IMR-90 (cell line): Measurements from ENCODE around the gene NEK8. TPM values are rescaled to one million over a fixed set of nuclear protein-coding genes. Genes with fewer than 3 reads are reported as not detected.

ENCODE experiments used
- ATAC-seq: fragments of 200-7000 bp; cut with Tn5 transposase; 2 replicates; pipeline ENCODE4 v1.9.1; 2020; ENCODE audit warnings: low read depth, mild to moderate bottlenecking, moderate library complexity
- BruUV-seq: library from RNA; stranded (reverse); fragments of 400-500 nt; replicated peaks from 2 replicates; lab custom pipeline; 2021; lab: Mats Ljungman, UMichigan
- CTCF ChIA-PET: fragments of 300-600 bp; formaldehyde crosslinking; extraction: SDS; loops from one replicate; lab custom pipeline; 2021; ENCODE audit warnings: antibody characterized with exemption; lab: Yijun Ruan, JAX
- POLR2A ChIA-PET: fragments of 300-600 bp; sonication (Branson Sonifier 250); formaldehyde crosslinking; loops from one replicate; lab custom pipeline; 2022; ENCODE audit warnings: antibody characterized with exemption; ENCODE audit not compliant: unreplicated experiment; lab: Charles Lee
- DNase-seq: peaks from one replicate; pipeline ENCODE4 v3.0.0; 2013
- H2AFZ ChIP-seq: replicated peaks from 2 replicates; pipeline ENCODE3; 2013; ENCODE audit warnings: low read length, mild to moderate bottlenecking; ENCODE audit not compliant: poor library complexity
- H2AK5ac ChIP-seq: 2 replicates; pipeline ENCODE4 v1.6.1; 2013; ENCODE audit warnings: low read depth, low read length, inconsistent platforms
- H2AK9ac ChIP-seq: replicated peaks from 2 replicates; pipeline ENCODE3; 2013; ENCODE audit warnings: mild to moderate bottlenecking, low read depth, low read length, moderate library complexity; ENCODE audit not compliant: poor library complexity
- H2BK120ac ChIP-seq: 2 replicates; pipeline ENCODE4 v1.6.1; 2013; ENCODE audit warnings: low read depth, low read length, inconsistent platforms
- H2BK15ac ChIP-seq: 3 replicates; pipeline ENCODE4 v1.6.1; 2013; ENCODE audit warnings: low read depth, low read length, inconsistent platforms
- H2BK20ac ChIP-seq: 2 replicates; pipeline ENCODE4 v1.6.1; 2013; ENCODE audit warnings: low read depth, mild to moderate bottlenecking, inconsistent platforms, low read length, moderate library complexity
- H2BK5ac ChIP-seq: 2 replicates; pipeline ENCODE4 v1.6.1; 2013; ENCODE audit warnings: mild to moderate bottlenecking, low read depth, low read length, inconsistent platforms; ENCODE audit not compliant: poor library complexity, severe bottlenecking
- H3K14ac ChIP-seq: replicated peaks from 2 replicates; pipeline ENCODE4 v1.6.1; 2013; ENCODE audit warnings: low read depth, low read length, inconsistent platforms
- H3K18ac ChIP-seq: 2 replicates; pipeline ENCODE4 v1.6.1; 2013; ENCODE audit warnings: low read depth, low read length, control low read depth
- H3K23ac ChIP-seq: 2 replicates; pipeline ENCODE4 v1.6.1; 2013; ENCODE audit warnings: low read depth, low read length, inconsistent platforms
- H3K27ac ChIP-seq: 2 replicates; pipeline ENCODE4 v1.5.1; 2013; ENCODE audit warnings: mild to moderate bottlenecking, control low read depth, low read length; ENCODE audit not compliant: insufficient read depth
- H3K27me3 ChIP-seq: 2 replicates; pipeline ENCODE4 v1.6.1; 2013; ENCODE audit warnings: low read length; ENCODE audit not compliant: control insufficient read depth, insufficient read depth
- H3K36me3 ChIP-seq: 2 replicates; pipeline ENCODE4 v1.6.1; 2013; ENCODE audit warnings: low read length, mixed read lengths; ENCODE audit not compliant: control insufficient read depth, insufficient read depth
- H3K4ac ChIP-seq: 2 replicates; pipeline ENCODE4 v1.6.1; 2013; ENCODE audit warnings: low read depth, low read length, inconsistent platforms
- H3K4me1 ChIP-seq: 2 replicates; pipeline ENCODE4 v1.6.1; 2013; ENCODE audit warnings: low read length, mixed read lengths; ENCODE audit not compliant: control insufficient read depth, insufficient read depth
- H3K4me2 ChIP-seq: 2 replicates; pipeline ENCODE4 v1.6.1; 2013; ENCODE audit warnings: low read depth, mild to moderate bottlenecking, control low read depth, low read length, moderate library complexity
- H3K4me3 ChIP-seq: 2 replicates; pipeline ENCODE4 v1.5.1; 2013; ENCODE audit warnings: low read depth, mild to moderate bottlenecking, control low read depth, low read length, moderate library complexity; ENCODE audit not compliant: insufficient read depth
- H3K56ac ChIP-seq: 2 replicates; pipeline ENCODE4 v1.6.1; 2013; ENCODE audit warnings: low read length, inconsistent platforms; ENCODE audit not compliant: insufficient read depth; ENCODE audit errors: extremely low read depth
- H3K79me1 ChIP-seq, 2 experiments: 2 replicates each; pipeline ENCODE4 v1.6.1; 2013; ENCODE audit warnings: low read length in 2 of 2, inconsistent platforms in 1 of 2, low read depth in 1 of 2
- H3K9ac ChIP-seq: 2 replicates; pipeline ENCODE4 v1.6.1; 2013; ENCODE audit warnings: low read depth, low read length, control low read depth
- H3K9me1 ChIP-seq: 2 replicates; pipeline ENCODE4 v1.6.1; 2013; ENCODE audit warnings: low read length, inconsistent platforms; ENCODE audit not compliant: insufficient read depth
- H3K9me3 ChIP-seq: 2 replicates; pipeline ENCODE4 v1.6.1; 2013; ENCODE audit warnings: low read length; ENCODE audit not compliant: control insufficient read depth, insufficient read depth
- H4K20me1 ChIP-seq: 2 replicates; pipeline ENCODE4 v1.6.1; 2013; ENCODE audit warnings: low read length, inconsistent platforms; ENCODE audit not compliant: insufficient read depth
- H4K5ac ChIP-seq: 2 replicates; pipeline ENCODE4 v1.6.1; 2013; ENCODE audit warnings: mild to moderate bottlenecking, low read depth, low read length, control low read depth
- H4K8ac ChIP-seq, 2 experiments: 2 replicates each; pipeline ENCODE4 v1.6.1; 2013; ENCODE audit warnings: low read depth in 2 of 2, low read length in 2 of 2, control low read depth in 1 of 2, inconsistent platforms in 1 of 2
- H4K91ac ChIP-seq: 2 replicates; pipeline ENCODE4 v1.6.1; 2013; ENCODE audit warnings: low read depth, low read length, inconsistent platforms; ENCODE audit not compliant: insufficient read depth
- BHLHE40 ChIP-seq: fragments of 150-350 bp; IDR thresholded peaks from 2 replicates; pipeline ENCODE4 v1.6.1; 2016; ENCODE audit warnings: mild to moderate bottlenecking, low read depth, low read length
- CEBPB ChIP-seq: IDR thresholded peaks from 2 replicates; pipeline ENCODE4 v1.6.1; 2012; ENCODE audit warnings: low read depth, low read length, improper control_type of control experiment
- CHD1 ChIP-seq: IDR thresholded peaks from 2 replicates; pipeline ENCODE4 v1.6.1; 2012; ENCODE audit warnings: low read depth, low read length, improper control_type of control experiment
- CTCF ChIP-seq: conservative IDR thresholded peaks from 2 replicates; pipeline ENCODE4 v1.5.1; 2012; ENCODE audit warnings: mild to moderate bottlenecking, low read depth, low read length, improper control_type of control experiment
- ELK1 ChIP-seq: fragments of 150-350 bp; IDR thresholded peaks from 2 replicates; pipeline ENCODE4 v1.6.1; 2016; ENCODE audit warnings: low read depth, mild to moderate bottlenecking, low read length, moderate library complexity, borderline replicate concordance
- FOS ChIP-seq: fragments of 150-350 bp; IDR thresholded peaks from 2 replicates; pipeline ENCODE4 v1.6.1; 2016; ENCODE audit warnings: low read depth, low read length
- MAFK ChIP-seq: IDR thresholded peaks from 2 replicates; pipeline ENCODE4 v1.6.1; 2012; ENCODE audit warnings: low read depth, low read length, improper control_type of control experiment
- MAZ ChIP-seq: IDR thresholded peaks from 2 replicates; pipeline ENCODE4 v1.6.1; 2012; ENCODE audit warnings: low read depth, mild to moderate bottlenecking, low read length, improper control_type of control experiment, moderate library complexity, borderline replicate concordance
- MXI1 ChIP-seq: IDR thresholded peaks from 2 replicates; pipeline ENCODE4 v1.6.1; 2012; ENCODE audit warnings: low read depth, mild to moderate bottlenecking, low read length, moderate library complexity, borderline replicate concordance
- NFE2L2 ChIP-seq: fragments of 150-350 bp; IDR thresholded peaks from 2 replicates; pipeline ENCODE4 v1.6.1; 2016; ENCODE audit warnings: low read depth, mild to moderate bottlenecking, low read length
- POLR2A ChIP-seq: IDR thresholded peaks from 2 replicates; pipeline ENCODE4 v1.6.1; 2012; ENCODE audit warnings: mild to moderate bottlenecking, low read depth, low read length
- RFX5 ChIP-seq: IDR thresholded peaks from 2 replicates; pipeline ENCODE4 v1.8.0; 2012; ENCODE audit warnings: low read depth, mild to moderate bottlenecking, low read length, moderate library complexity
- SMC3 ChIP-seq: fragments of 150-350 bp; IDR thresholded peaks from 2 replicates; pipeline ENCODE4 v1.6.1; 2016; ENCODE audit warnings: low read depth, mild to moderate bottlenecking, antibody characterized with exemption, low read length, moderate library complexity
- USF2 ChIP-seq: fragments of 150-350 bp; IDR thresholded peaks from 2 replicates; pipeline ENCODE4 v1.6.1; 2017; ENCODE audit warnings: mild to moderate bottlenecking, antibody characterized with exemption, low read length, low read depth
- WGBS, 2 experiments: methylation state at CpG; one replicate each; pipeline versions ENCODE4 v1.1.5 to v1.1.7; 2013; ENCODE audit warnings: missing lambda C conversion rate in 2 of 2; ENCODE audit not compliant: insufficient read length in 1 of 2; ENCODE audit errors: extremely low coverage in 2 of 2; 5-methylcytosine and 5-hydroxymethylcytosine counted together
- dilution Hi-C: fragments of 300-500 bp; cut with HindIII; formaldehyde crosslinking; loops from one replicate; pipeline ENCODE4 v1.14.3; 2018; ENCODE audit warnings: low sequenced_read_pairs; ENCODE audit not compliant: unreplicated experiment
- in situ Hi-C: fragments of 300-500 bp; cut with MboI; formaldehyde crosslinking; loops from 3 replicates; pipeline ENCODE4 v1.14.3; 2019; ENCODE audit warnings: low sequenced_read_pairs, inconsistent platforms, mixed read lengths
- intact Hi-C: fragments of 100-400 bp; cut with micrococcal nuclease; formaldehyde crosslinking; loops from 2 replicates; pipeline ENCODE4 v1.10.0; 2022
- polyA plus RNA-seq, 3 experiments: library from polyadenylated mRNA; depleted of rRNA; stranded (reverse); fragments of >200 nt; gene quantifications; 2 replicates each; pipeline ENCODE4 v1.2.3, GENCODE V29; 2012; ENCODE audit warnings: low replicate concordance in 1 of 3
- total RNA-seq: library from RNA; depleted of rRNA; stranded (reverse); fragments of >200 nt; gene quantifications from 2 replicates; pipeline ENCODE4 v1.2.3, GENCODE V29; 2012

The NEK8 gene
- total and polyA plus RNA-seq, 2 of the 4 experiments (the other 2 are of a cell fraction): 4.6 to 5.2 TPM

- WGBS, 2 experiments: 0% methylated on average over 40 of the region's 63 CpGs; no CpG with 5 or more reads in 1 of the 2 experiments
- Histone ChIP-seq H2BK5ac (peak overlapping the region; percentile 99), H3K56ac (peak overlapping the region; percentile 73), H3K9me1 (peaks cover 23% of the 10 kb centered on the region; the same call in 1 of the 2 replicates), H2AFZ (peak overlapping the region; percentile 83), H3K4ac (peak overlapping the region; percentile 95), H4K20me1 (peaks cover 37% of the 10 kb centered on the region), H3K27me3 (no peaks in the 10 kb centered on the region), H3K4me2 (peak overlapping the region; percentile 97), H3K9me3 (no peaks in the 10 kb centered on the region), H3K4me3 (peak overlapping the region; percentile 80), H3K9ac (peak overlapping the region; percentile 96), H3K4me1 (peaks cover 16% of the 10 kb centered on the region), H4K91ac (peak overlapping the region; percentile 64), H2BK20ac (no peak overlapping the region), H2BK120ac (peak overlapping the region; percentile 58), H2AK5ac (peak overlapping the region; percentile 35), H3K79me1 (peaks cover 3 to 60% of the 10 kb centered on the region in 2 experiments; a peak in 2 of 4 replicates), H3K27ac (peak overlapping the region; percentile 98), H3K23ac (peak overlapping the region; percentile 42), H2BK15ac (no peak overlapping the region), H4K5ac (peak overlapping the region; percentile 49), H3K14ac (peak overlapping the region; percentile 85), H3K18ac (peak overlapping the region; percentile 67), H3K36me3 (peaks cover 41% of the 10 kb centered on the region), H4K8ac (peak overlapping the region; percentile 65 to 94), H2AK9ac (peak overlapping the region; percentile 99)
- DNase-seq: peak; percentile 19
- POLR2A ChIA-PET: interaction anchor here (0.5 kb wide), 1 partner anchor 199 kb away, joined by 3 read pairs; no protein-coding TSS in a partner anchor
- intact Hi-C loops: no loop called here
- dilution Hi-C loops: no loop called here
- peak; percentile 0 for ATAC-seq
- in situ Hi-C loops: no loop called here
- CTCF ChIA-PET: no interaction called here
- BruUV-seq: no TSS peak
- TF ChIP-seq MAZ (no peak), BHLHE40 (no peak), FOS (no peak), RFX5 (no peak), NFE2L2 (no peak), CTCF (no peak), CEBPB (no peak), MAFK (no peak), ELK1 (no peak), MXI1 (no peak), USF2 (no peak), CHD1 (no peak), SMC3 (no peak), POLR2A (no peak)
Measured at GRCh38 chr17:28716740-28717577, 11.6 kb upstream of the NEK8 start.
